Mucosa of rectum (tissue), 2 donors: ENCODE data around the gene GNAQ.
A peak's percentile ranks its signal among the peaks of the same experiment; 100 is the strongest.

Source experiments
- H3K27ac ChIP-seq, 2 donors: one replicate each; pipeline ENCODE4 v1.7.0; 2013; ENCODE audit warnings: inconsistent platforms in 2 of 2, low read depth in 2 of 2, low read length in 2 of 2
- H3K27me3 ChIP-seq, 2 donors: one replicate each; pipeline ENCODE4 v1.7.0; 2013; ENCODE audit warnings: low read length in 2 of 2; ENCODE audit not compliant: control insufficient read depth in 2 of 2, insufficient read depth in 2 of 2
- H3K36me3 ChIP-seq, 2 donors: one replicate each; pipeline ENCODE4 v1.7.0; 2013; ENCODE audit warnings: low read length in 2 of 2; ENCODE audit not compliant: control insufficient read depth in 2 of 2, insufficient read depth in 2 of 2
- H3K4me1 ChIP-seq, 2 donors: one replicate each; pipeline ENCODE4 v1.7.0; 2013; ENCODE audit warnings: low read length in 2 of 2, mild to moderate bottlenecking in 1 of 2; ENCODE audit not compliant: control insufficient read depth in 2 of 2, insufficient read depth in 2 of 2
- H3K4me3 ChIP-seq, 2 donors: one replicate each; pipeline ENCODE4 v1.7.0; 2013; ENCODE audit warnings: low read length in 2 of 2
- H3K9ac ChIP-seq, 2 donors: one replicate each; pipeline ENCODE4 v1.7.0; 2013; ENCODE audit warnings: low read length in 2 of 2, low read depth in 1 of 2, mild to moderate bottlenecking in 1 of 2
- H3K9me3 ChIP-seq, 2 donors: one replicate each; pipeline ENCODE4 v1.7.0; 2013; ENCODE audit warnings: low read length in 2 of 2; ENCODE audit not compliant: control insufficient read depth in 2 of 2
- donor health status: healthy.
- donor health status: Normal muscosa, but diverticular disease.

Gene GNAQ

DNA sequence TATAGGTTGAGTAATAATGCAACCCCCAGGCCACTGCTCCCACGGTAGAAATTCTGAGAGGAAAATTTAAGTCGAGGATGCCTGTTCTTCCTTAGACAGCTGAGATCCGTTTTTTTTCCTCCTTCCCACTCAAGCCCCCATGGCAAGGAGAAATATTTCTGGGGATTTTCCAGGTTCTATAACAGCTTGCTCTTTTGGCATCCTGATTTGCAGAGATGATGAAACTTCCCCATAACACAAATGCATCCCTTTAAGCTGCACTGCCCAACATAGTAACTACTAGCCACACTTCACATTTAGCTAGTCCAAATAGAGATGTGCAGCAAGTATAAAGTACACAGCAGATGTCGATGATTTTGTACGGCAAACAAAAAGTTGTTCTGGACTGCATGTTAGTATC is 351.0 kb downstream of the GNAQ start:
- Histone ChIP-seq H3K9ac (no peak overlapping the region), H3K4me3 (no peak overlapping the region), H3K27ac (no peak overlapping the region), H3K9me3 (no peaks in the 10 kb centered on the region), H3K36me3 (no peaks in the 10 kb centered on the region), H3K27me3 (no peaks in the 10 kb centered on the region), H3K4me1 (peaks cover 0 to 2% of the 10 kb centered on the region in 2 donors)

DNA sequence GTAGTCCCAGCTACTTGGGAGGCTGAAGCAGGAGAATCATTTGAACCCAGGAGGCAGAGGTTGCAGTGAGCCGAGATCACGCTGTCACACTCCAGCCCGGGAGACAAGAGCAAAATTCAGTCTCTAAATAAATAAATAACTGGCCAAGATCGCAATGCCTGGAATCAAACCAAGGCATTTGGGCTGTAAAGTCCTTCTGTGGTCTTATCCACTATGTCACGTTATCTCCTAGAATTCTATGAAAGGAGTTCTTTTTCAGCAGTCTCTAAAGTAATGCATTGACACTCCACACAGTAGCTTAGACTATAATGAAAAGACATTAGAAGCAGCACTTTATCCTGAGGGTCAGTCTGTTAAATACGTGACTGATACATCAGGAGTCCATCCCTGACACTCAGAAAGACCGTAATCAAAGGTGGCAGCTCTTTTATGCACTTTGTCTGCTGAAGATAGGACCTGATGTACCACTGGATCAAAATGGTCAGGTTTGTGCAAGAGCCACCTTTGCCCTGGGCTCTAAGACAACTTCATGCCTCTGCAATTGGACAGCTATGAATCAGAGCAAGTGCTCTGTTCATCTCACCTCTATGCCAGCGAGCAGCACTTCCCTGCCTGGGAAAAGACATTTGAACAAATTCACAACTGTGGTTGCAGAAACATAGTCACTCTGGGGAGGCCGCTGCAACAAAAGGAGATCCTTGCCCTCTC is 351.8 kb downstream of the GNAQ start:
- Histone ChIP-seq H3K9me3 (no peaks in the 10 kb centered on the region), H3K9ac (no peak overlapping the region), H3K27ac (no peak overlapping the region), H3K4me1 (peaks cover 0 to 2% of the 10 kb centered on the region in 2 donors), H3K4me3 (no peak overlapping the region), H3K36me3 (no peaks in the 10 kb centered on the region), H3K27me3 (no peaks in the 10 kb centered on the region)

DNA sequence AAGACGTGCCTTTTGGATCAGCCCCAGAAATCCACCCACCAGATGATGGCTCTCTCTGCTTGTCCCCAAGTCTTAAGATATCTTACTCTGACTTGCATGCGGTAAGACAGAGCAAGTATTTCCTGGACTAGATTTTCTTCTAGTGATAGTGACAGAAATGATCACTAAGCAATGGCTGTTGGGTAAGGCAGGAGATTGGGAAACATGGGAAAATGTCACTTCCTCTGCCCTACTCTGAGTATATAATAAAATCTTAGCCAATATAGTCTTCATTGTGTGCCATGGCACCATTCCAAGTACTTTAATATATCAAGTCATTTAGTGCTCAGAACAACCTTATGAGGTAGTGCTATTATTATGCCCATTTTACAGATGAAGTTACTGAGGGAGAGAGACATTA is 352.5 kb downstream of the GNAQ start:
- Histone ChIP-seq H3K36me3 (no peaks in the 10 kb centered on the region), H3K9ac (no peak overlapping the region), H3K27me3 (no peaks in the 10 kb centered on the region), H3K9me3 (no peaks in the 10 kb centered on the region), H3K4me3 (no peak overlapping the region), H3K4me1 (peaks cover 0 to 2% of the 10 kb centered on the region in 2 donors), H3K27ac (no peak overlapping the region)

DNA sequence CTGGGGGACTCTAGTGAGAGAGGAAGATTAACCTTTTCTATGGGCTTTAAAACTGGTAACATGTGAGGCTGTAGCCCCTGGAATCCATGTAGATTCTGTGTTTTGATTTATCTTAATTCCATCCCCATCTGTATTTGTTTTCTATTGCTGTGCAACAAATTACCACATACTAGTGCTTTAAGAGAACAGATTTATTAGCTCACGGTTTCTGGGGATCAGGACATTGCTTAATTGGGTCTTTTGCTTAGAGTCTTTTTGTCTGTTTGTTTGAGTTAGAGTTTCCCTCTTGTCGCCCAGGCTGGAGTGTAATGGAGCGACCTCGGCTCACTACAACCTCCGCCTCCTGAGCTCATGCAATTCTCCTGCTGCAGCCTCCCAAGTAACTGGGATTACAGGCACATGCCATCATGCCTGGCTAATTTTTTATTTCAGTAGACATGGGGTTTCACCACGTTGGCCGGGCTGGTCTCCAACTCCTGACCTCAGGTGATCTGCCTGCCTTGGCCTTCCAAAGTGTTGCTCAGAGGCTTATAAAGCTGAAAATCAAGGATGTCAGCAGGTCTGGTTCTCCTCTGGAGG is 353.6 kb downstream of the GNAQ start:
- Histone ChIP-seq H3K4me1 (peaks cover 0 to 2% of the 10 kb centered on the region in 2 donors), H3K27me3 (no peaks in the 10 kb centered on the region), H3K9ac (no peak overlapping the region), H3K36me3 (no peaks in the 10 kb centered on the region), H3K9me3 (no peaks in the 10 kb centered on the region), H3K4me3 (no peak overlapping the region), H3K27ac (no peak overlapping the region)

DNA sequence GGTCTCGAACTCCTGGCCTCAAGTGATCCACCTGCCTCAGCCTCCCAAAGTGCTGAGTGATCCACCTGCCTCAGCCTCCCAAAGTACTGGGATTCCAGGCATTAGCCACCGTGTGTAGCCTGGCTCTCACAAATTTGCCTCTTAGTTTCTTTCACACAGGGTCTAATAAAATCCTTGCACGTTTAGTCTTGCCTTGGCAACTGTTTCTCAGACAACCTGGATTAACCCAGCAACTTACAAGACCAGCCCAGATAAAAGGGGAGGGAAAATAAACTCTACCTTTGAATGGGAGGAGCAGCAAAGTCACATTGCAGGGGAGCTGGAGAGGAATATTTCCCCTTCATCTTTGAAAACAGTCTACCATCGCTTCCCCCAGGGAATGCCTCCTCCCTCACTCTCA is 354.2 kb downstream of the GNAQ start:
- Histone ChIP-seq H3K9ac (no peak overlapping the region), H3K4me1 (peaks cover 0 to 2% of the 10 kb centered on the region in 2 donors), H3K4me3 (no peak overlapping the region), H3K27ac (no peak overlapping the region), H3K27me3 (no peaks in the 10 kb centered on the region), H3K36me3 (no peaks in the 10 kb centered on the region), H3K9me3 (no peaks in the 10 kb centered on the region)

DNA sequence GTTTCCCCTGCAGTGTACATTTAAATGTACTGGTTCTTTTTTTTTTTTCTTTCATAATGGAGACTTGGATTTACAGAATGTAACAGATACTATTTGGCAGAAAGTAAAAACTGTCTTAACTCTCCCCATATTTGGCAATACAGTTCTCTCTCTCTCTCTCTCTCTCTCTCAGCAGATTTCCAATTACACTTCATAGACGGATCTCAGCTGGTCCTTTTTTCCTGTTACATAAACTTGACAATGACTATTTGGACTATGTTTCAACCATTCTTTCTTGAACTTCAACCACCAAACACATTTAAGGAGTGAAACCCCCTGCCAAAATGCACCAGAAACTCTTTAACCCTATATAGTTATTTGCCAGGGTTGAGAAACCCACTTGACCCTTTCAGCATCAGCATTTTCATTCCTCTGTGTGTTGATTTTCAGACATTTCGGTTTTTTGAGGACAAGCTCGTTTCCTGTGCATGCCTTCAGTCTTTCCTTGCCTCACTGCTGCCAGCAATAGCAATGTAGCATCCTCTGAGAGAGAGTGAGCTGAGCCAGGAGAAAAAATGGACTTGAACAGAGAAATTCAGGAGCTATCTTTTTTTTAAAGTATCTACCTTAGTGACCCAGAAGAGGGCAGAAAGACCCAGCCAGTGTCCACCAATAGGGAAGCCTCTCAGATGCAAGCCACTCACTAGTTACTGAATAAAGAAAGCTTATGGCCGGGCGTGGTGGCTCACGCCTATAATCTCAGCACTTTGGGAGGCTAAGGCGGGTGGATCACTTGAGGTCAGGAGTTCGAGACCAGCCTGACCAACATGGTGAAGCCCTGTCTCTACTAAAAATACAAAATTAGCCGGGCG is 357.4 kb downstream of the GNAQ start:
- H3K27ac ChIP-seq = peak overlapping the region; percentile 18 to 47

DNA sequence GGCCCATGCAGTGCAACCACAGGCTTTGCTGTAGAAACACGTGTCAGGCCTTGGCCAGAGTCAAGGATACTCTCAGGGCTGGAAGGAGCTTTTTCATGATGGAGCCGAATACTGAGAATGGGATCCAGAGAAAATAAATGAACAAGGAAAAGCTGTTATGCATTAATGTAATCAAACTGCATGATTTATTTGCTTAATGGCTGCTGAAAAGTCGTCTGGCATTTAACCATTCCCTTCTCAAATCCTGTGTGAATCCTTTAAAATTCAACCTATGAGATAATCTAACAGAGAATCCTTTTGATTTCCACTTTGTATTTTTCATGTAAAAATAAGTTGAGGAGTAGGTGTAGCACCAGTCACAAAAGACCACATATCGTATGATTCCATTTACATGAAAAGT is 359.4 kb downstream of the GNAQ start:
- Histone ChIP-seq H3K4me3 (no peak overlapping the region), H3K27me3 (no peaks in the 10 kb centered on the region), H3K9me3 (no peaks in the 10 kb centered on the region), H3K9ac (no peak overlapping the region), H3K27ac (no peak overlapping the region), H3K36me3 (no peaks in the 10 kb centered on the region), H3K4me1 (no peaks in the 10 kb centered on the region)

More for the DNA sequence above, 357.4 kb downstream of the GNAQ start:
- Histone ChIP-seq H3K4me3 (no peak overlapping the region), H3K9ac (no peak overlapping the region), H3K4me1 (peaks cover 0 to 2% of the 10 kb centered on the region in 2 donors), H3K9me3 (no peaks in the 10 kb centered on the region), H3K36me3 (no peaks in the 10 kb centered on the region), H3K27me3 (no peaks in the 10 kb centered on the region)

DNA sequence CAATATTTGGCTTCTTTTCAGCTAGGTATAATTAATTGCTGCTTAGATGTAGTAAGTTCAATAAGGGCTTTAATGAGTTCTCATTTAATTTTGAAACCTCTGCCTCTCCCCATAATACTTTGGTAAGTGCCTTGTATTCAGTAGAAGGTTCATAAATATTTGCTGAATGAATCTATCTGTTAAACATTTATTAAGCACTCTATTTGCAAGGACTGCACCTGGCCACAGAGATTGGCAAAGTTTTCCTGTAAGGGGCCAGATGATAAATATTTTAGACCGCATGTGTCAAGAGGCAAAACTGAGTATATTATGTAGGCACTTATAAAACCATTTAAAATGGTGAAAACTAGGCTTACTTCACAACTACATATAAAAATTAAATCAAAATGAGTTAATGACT is 364.5 kb downstream of the GNAQ start:
- no peak overlapping the region for H3K27ac ChIP-seq
- H3K9me3 ChIP-seq = no peaks in the 10 kb centered on the region
- no peaks in the 10 kb centered on the region for H3K27me3 ChIP-seq
- H3K4me1 ChIP-seq = peaks cover 0 to 8% of the 10 kb centered on the region in 2 donors
- H3K36me3 ChIP-seq = no peaks in the 10 kb centered on the region
- H3K9ac ChIP-seq = no peak overlapping the region
- H3K4me3 ChIP-seq = no peak overlapping the region
